RWPE1 (cell line): ENCODE data around the gene TRIP10.

Experiments
- CTCF ChIA-PET: fragments of 350-600 bp; sonication (Branson Sonifier 250); formaldehyde crosslinking; extraction: SDS; loops from one replicate; lab custom pipeline; 2021; lab: Yijun Ruan, JAX
- POLR2A ChIA-PET: fragments of 400-600 bp; formaldehyde crosslinking; extraction: SDS; loops from one replicate; lab custom pipeline; 2020; ENCODE audit warnings: antibody characterized with exemption; ENCODE audit not compliant: low non-redundant PET; lab: Yijun Ruan, JAX
- DNase-seq: peaks from one replicate; pipeline ENCODE4 v3.0.0; 2012; ENCODE audit warnings: low spot score
- H3K27ac ChIP-seq: fragments of 450-650 bp; 2 replicates; pipeline ENCODE4 v1.5.1; 2017
- CTCF ChIP-seq: fragments of 450-650 bp; conservative IDR thresholded peaks from 2 replicates; pipeline ENCODE4 v1.5.1; 2017; ENCODE audit warnings: low read depth, mild to moderate bottlenecking

TRIP10 gene

GRCh38 chr19:6739390-6739882 is at the start of gene TRIP10:
Gene TRIP10 (plus strand): TSS chr19:6739680. CDS start chr19:6739762, 82 bp downstream.
- H3K27ac ChIP-seq: peak within 1 kb of the TSS; percentile 98
- ChIA-PET CTCF (interaction anchor here (1.1 to 1.9 kb wide), 2 partner anchors 124 to 128 kb away, joined by 4 to 19 read pairs; no protein-coding TSS in a partner anchor), POLR2A (interaction anchor here (0.7 kb wide), 1 partner anchor 22 kb away, joined by 10 read pairs; no protein-coding TSS in a partner anchor)
- TF ChIP-seq CTCF: no peak
- DNase-seq: peak; percentile 91

- no peak for TF ChIP-seq CTCF
- no peak for DNase-seq
- ChIA-PET POLR2A (no interaction called here), CTCF (interaction anchor here (0.7 kb wide), 1 partner anchor 23 kb away, joined by 3 read pairs; no protein-coding TSS in a partner anchor)
- no peak overlapping the region for H3K27ac ChIP-seq
Observed at GRCh38 chr19:6690160-6690885, 49.2 kb upstream of the TRIP10 start.

- no peak for TF ChIP-seq CTCF
- no peak for DNase-seq
- POLR2A ChIA-PET: no interaction called here
- CTCF ChIA-PET: interaction anchor here (0.7 kb wide), 1 partner anchor 24 kb away, joined by 3 read pairs; no protein-coding TSS in a partner anchor
- H3K27ac ChIP-seq: no peak overlapping the region
Observed at GRCh38 chr19:6691342-6691741, 48.1 kb upstream of the TRIP10 start.

- no peak for TF ChIP-seq CTCF
- ChIA-PET CTCF (no interaction called here), POLR2A (no interaction called here)
- no peak for DNase-seq
- no peak overlapping the region for H3K27ac ChIP-seq
Observed at GRCh38 chr19:6692027-6692426, 47.5 kb upstream of the TRIP10 start.

GRCh38 chr19:6693056-6693471 is 46.4 kb upstream of the TRIP10 start:
- TF ChIP-seq CTCF: no peak
- ChIA-PET CTCF (no interaction called here), POLR2A (no interaction called here)
- no peak for DNase-seq
- H3K27ac ChIP-seq: no peak overlapping the region

GRCh38 chr19:6693681-6694080 is 45.8 kb upstream of the TRIP10 start:
- no peak overlapping the region for H3K27ac ChIP-seq
- TF ChIP-seq CTCF: no peak
- ChIA-PET CTCF (no interaction called here), POLR2A (no interaction called here)
- no peak for DNase-seq
